ENCODE data around the gene OR6B1. TPM values are rescaled to one million over a fixed set of nuclear protein-coding genes. Genes with fewer than 3 reads are reported as not detected.

The OR6B1 gene
- total and polyA plus RNA-seq, 9 of the 15 experiments (the other 6 are each of a cell fraction or from before 2014, with no cell fraction given) = not detected

DNA sequence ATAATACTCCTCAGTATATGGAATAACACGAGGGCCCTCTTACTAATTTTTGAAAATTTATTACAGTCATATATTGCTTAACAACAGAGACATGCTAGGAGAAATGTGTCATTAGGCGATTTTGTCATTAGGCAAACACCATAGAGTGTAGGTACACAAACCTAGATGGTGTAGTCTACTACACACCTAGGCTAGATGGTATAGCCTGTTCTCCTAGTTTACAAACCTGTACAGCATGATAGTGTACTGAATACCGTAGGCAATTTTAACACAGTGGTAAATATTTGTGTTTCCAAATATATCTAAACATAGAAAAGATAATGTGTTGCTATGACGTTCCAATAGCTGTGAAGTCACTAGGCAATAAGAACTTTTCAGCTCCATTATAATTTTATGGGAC lies 32.7 kb upstream of the OR6B1 start (continued):
- no peak for TF ChIP-seq KAT7 (CRISPR knock-in tag; IDR thresholded peaks at IDR 0.05; ENCODE audit: borderline replicate concordance)
- TF ChIP-seq ATF3 (IDR thresholded peaks at IDR 0.05) = no peak
- TF ChIP-seq ATF3 (CRISPR knock-in tag; conservative IDR thresholded peaks at IDR 0.05) = no peak
- TF ChIP-seq HNRNPL (IDR thresholded peaks at IDR 0.05; ENCODE audit: low read depth, low read length) = no peak
- TF ChIP-seq, protein P1, sequence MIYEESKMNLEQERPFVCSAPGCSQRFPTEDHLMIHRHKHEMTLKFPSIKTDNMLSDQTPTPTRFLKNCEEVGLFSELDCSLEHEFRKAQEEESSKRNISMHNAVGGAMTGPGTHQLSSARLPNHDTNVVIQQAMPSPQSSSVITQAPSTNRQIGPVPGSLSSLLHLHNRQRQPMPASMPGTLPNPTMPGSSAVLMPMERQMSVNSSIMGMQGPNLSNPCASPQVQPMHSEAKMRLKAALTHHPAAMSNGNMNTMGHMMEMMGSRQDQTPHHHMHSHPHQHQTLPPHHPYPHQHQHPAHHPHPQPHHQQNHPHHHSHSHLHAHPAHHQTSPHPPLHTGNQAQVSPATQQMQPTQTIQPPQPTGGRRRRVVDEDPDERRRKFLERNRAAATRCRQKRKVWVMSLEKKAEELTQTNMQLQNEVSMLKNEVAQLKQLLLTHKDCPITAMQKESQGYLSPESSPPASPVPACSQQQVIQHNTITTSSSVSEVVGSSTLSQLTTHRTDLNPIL (CRISPR knock-in tag; IDR thresholded peaks at IDR 0.05) = no peak
- TF ChIP-seq RBBP5 (IDR thresholded peaks at IDR 0.05; ENCODE audit: borderline replicate concordance, insufficient read depth, low read length, poor library complexity, severe bottlenecking) = no peak
- TF ChIP-seq CREB3L1 (IDR thresholded peaks at IDR 0.05; ENCODE audit: borderline replicate concordance, low read depth) = no peak
- TF ChIP-seq HEY1 (CRISPR knock-in tag; IDR thresholded peaks at IDR 0.05; ENCODE audit: borderline replicate concordance) = no peak
- no peak for TF ChIP-seq PHB (CRISPR knock-in tag; IDR thresholded peaks at IDR 0.05)
